SK-N-SH (cell line): ENCODE measurements around the gene TRAF5. TPM values are rescaled to one million over a fixed set of nuclear protein-coding genes. Genes with fewer than 3 reads are reported as not detected.

Experiments used
- CTCF ChIA-PET: fragments of 300-600, 350-600 bp; formaldehyde crosslinking; extraction: SDS; loops from one replicate; lab custom pipeline; 2021; lab: Yijun Ruan, JAX
- POLR2A ChIA-PET: fragments of 350-600 bp; sonication (Branson Sonifier 250); formaldehyde crosslinking; extraction: SDS; loops from one replicate; lab custom pipeline; 2020; ENCODE audit warnings: antibody characterized with exemption, inconsistent platforms; lab: Yijun Ruan, JAX
- DNase-seq: peaks from one replicate; pipeline ENCODE4 v3.0.0; 2012
- H2AFZ ChIP-seq: fragments of 200-600 bp; sonication (generic); 2 replicates; pipeline ENCODE4 v1.8.1; 2016; ENCODE audit warnings: antibody characterized with exemption, mild to moderate bottlenecking, low read depth
- H3F3A ChIP-seq: fragments of 200-600 bp; sonication (generic); replicated peaks from 2 replicates; pipeline ENCODE3; 2016; ENCODE audit warnings: antibody characterized with exemption, mild to moderate bottlenecking; ENCODE audit not compliant: insufficient read depth
- H3K27ac ChIP-seq, 2 experiments: fragments of 200-500 bp in 1 of 2; fragments of 200-600 bp in 1 of 2; sonication (Bioruptor generic) in 1 of 2; sonication (generic), shearing (Covaris generic) in 1 of 2; 2 replicates each; pipeline versions ENCODE4 v1.5.1 to v1.6.1; 2014 to 2016; ENCODE audit warnings: low read depth in 2 of 2, inconsistent platforms in 1 of 2, low read length in 1 of 2, mild to moderate bottlenecking in 1 of 2, mixed read lengths in 1 of 2
- H3K27me3 ChIP-seq: fragments of 200-600 bp; sonication (generic), shearing (Covaris generic); 2 replicates; pipeline ENCODE4 v1.6.1; 2016; ENCODE audit warnings: mixed run types; ENCODE audit not compliant: insufficient read depth
- H3K36me3 ChIP-seq, 2 experiments: fragments of 200-500 bp in 1 of 2; fragments of 200-600 bp in 1 of 2; sonication (Bioruptor generic) in 1 of 2; sonication (generic) in 1 of 2; replicated peaks in 1 of 2; 2 replicates each; pipeline versions ENCODE3 to v1.5.1; 2014 to 2016; ENCODE audit warnings: low read length in 1 of 2, mild to moderate bottlenecking in 1 of 2; ENCODE audit not compliant: insufficient read depth in 2 of 2, control insufficient read depth in 1 of 2
- H3K4me1 ChIP-seq, 2 experiments: fragments of 200-500 bp in 1 of 2; fragments of 200-600 bp in 1 of 2; sonication (Bioruptor generic) in 1 of 2; sonication (generic), shearing (Covaris generic) in 1 of 2; 2 replicates each; pipeline versions ENCODE4 v1.5.1 to v1.6.1; 2014 to 2016; ENCODE audit warnings: low read depth in 1 of 2, low read length in 1 of 2, mixed run types in 1 of 2; ENCODE audit not compliant: insufficient read depth in 2 of 2, control insufficient read depth in 1 of 2
- H3K4me2 ChIP-seq: fragments of 200-600 bp; sonication (generic), shearing (Covaris generic); 2 replicates; pipeline ENCODE4 v1.6.1; 2017; ENCODE audit warnings: mixed run types
- H3K4me3 ChIP-seq, 2 experiments: fragments of 200-500 bp in 1 of 2; fragments of 200-600 bp in 1 of 2; sonication (Bioruptor generic) in 1 of 2; sonication (generic), shearing (Covaris generic) in 1 of 2; 2 replicates each; pipeline versions ENCODE4 v1.5.1 to v1.8.1; 2014 to 2016; ENCODE audit warnings: low read depth in 2 of 2, inconsistent platforms in 1 of 2, low read length in 1 of 2, mild to moderate bottlenecking in 1 of 2, mixed read lengths in 1 of 2, moderate library complexity in 1 of 2
- H3K79me2 ChIP-seq: fragments of 200-600 bp; sonication (generic); 2 replicates; pipeline ENCODE4 v1.8.1; 2017; ENCODE audit warnings: mild to moderate bottlenecking; ENCODE audit not compliant: insufficient read depth
- H3K9ac ChIP-seq: fragments of 200-600 bp; sonication (generic); 2 replicates; pipeline ENCODE4 v1.6.1; 2017; ENCODE audit warnings: mixed run types
- H3K9me2 ChIP-seq: fragments of 200-600 bp; sonication (generic); 2 replicates; pipeline ENCODE4 v1.6.1; 2017; ENCODE audit warnings: mixed run types
- H3K9me3 ChIP-seq: fragments of 200-600 bp; sonication (generic); 2 replicates; pipeline ENCODE4 v1.6.1; 2017; ENCODE audit warnings: mixed run types, mild to moderate bottlenecking, moderate library complexity
- H4K20me1 ChIP-seq: fragments of 200-600 bp; sonication (generic); 2 replicates; pipeline ENCODE4 v1.6.1; 2017; ENCODE audit warnings: mild to moderate bottlenecking, mixed run types; ENCODE audit not compliant: insufficient read depth
- FOXM1 ChIP-seq: IDR thresholded peaks from 2 replicates; pipeline ENCODE4 v1.4.0; 2012; ENCODE audit warnings: low read depth, mild to moderate bottlenecking
- GABPA ChIP-seq: IDR thresholded peaks from 2 replicates; pipeline ENCODE4 v1.4.0; 2012; ENCODE audit warnings: low read depth, mild to moderate bottlenecking
- GATA2 ChIP-seq: sonication (generic); formaldehyde crosslinking; IDR thresholded peaks from 2 replicates; pipeline ENCODE4 v1.5.0; 2020; ENCODE audit warnings: mild to moderate bottlenecking, missing genetic modification reagents
- MXI1 ChIP-seq: IDR thresholded peaks from 2 replicates; pipeline ENCODE4 v1.6.1; 2012; ENCODE audit warnings: mild to moderate bottlenecking, low read depth, low read length, improper control_type of control experiment
- NFIC ChIP-seq: IDR thresholded peaks from 2 replicates; pipeline ENCODE4 v1.4.0; 2012; ENCODE audit warnings: borderline replicate concordance
- NRF1 ChIP-seq: IDR thresholded peaks from 2 replicates; pipeline ENCODE4 v1.6.1; 2012; ENCODE audit warnings: low read depth, mild to moderate bottlenecking, low read length
- POLR2AphosphoS5 ChIP-seq: IDR thresholded peaks from 2 replicates; pipeline ENCODE4 v1.6.1; 2012; ENCODE audit warnings: low read depth, low read length
- RXRA ChIP-seq: IDR thresholded peaks from 2 replicates; pipeline ENCODE4 v1.4.0; 2012; ENCODE audit warnings: low read depth, mild to moderate bottlenecking, borderline replicate concordance
- TCF12 ChIP-seq: IDR thresholded peaks from 2 replicates; pipeline ENCODE4 v1.4.0; 2012
- TEAD4 ChIP-seq: IDR thresholded peaks from 2 replicates; pipeline ENCODE4 v1.4.0; 2012; ENCODE audit warnings: mild to moderate bottlenecking, borderline replicate concordance; ENCODE audit not compliant: insufficient read depth
- WGBS: methylation state at CpG from one replicate; pipeline ENCODE4 v1.1.6; 2017; ENCODE audit warnings: low lambda C conversion rate; 5-methylcytosine and 5-hydroxymethylcytosine counted together
- polyA plus RNA-seq, 3 experiments: library from polyadenylated mRNA; depleted of rRNA; stranded (reverse); fragments of >200 nt; gene quantifications; 2 replicates each; pipeline ENCODE4 v1.2.3, GENCODE V29; 2012
- TF ChIP-seq, protein P1 (sequence below): IDR thresholded peaks from 2 replicates; pipeline ENCODE4 v1.4.0; 2012; ENCODE audit warnings: low read depth, borderline replicate concordance
- TF ChIP-seq, protein P2 (sequence below): fragments of 150-350 bp; IDR thresholded peaks from 2 replicates; pipeline ENCODE4 v1.6.1; 2016; ENCODE audit warnings: mild to moderate bottlenecking, low read depth, low read length

The TRAF5 gene
- polyA plus RNA-seq, 1 of the 3 experiments (the other 2 are of a cell fraction) = 7.6 TPM

DNA sequence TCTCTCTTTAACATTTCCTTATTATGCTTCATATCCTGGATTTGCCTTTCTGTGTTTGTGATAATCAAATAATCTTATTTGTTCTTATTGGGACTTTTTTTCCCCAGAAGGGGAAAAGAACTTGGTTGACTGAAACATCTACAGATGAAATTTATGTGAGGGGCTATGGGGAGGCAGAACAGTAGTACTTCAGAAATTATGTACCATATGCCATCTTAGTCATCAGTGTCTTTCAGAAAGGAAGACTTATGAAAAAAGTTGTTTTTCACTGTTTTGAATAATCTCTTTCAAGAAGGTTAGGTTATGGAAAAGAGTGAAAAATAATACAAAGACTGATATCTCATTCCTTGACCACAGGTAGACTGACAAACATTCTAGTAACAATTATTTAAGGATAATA, 30.2 kb upstream of the TRAF5 start:
- Histone ChIP-seq H3K9me2 (no peaks in the 10 kb centered on the region), H3K79me2 (no peaks in the 10 kb centered on the region), H3K27me3 (no peaks in the 10 kb centered on the region), H3K4me1 (no peaks in the 10 kb centered on the region)
- POLR2A ChIA-PET = no interaction called here
- TF ChIP-seq, protein P1, sequence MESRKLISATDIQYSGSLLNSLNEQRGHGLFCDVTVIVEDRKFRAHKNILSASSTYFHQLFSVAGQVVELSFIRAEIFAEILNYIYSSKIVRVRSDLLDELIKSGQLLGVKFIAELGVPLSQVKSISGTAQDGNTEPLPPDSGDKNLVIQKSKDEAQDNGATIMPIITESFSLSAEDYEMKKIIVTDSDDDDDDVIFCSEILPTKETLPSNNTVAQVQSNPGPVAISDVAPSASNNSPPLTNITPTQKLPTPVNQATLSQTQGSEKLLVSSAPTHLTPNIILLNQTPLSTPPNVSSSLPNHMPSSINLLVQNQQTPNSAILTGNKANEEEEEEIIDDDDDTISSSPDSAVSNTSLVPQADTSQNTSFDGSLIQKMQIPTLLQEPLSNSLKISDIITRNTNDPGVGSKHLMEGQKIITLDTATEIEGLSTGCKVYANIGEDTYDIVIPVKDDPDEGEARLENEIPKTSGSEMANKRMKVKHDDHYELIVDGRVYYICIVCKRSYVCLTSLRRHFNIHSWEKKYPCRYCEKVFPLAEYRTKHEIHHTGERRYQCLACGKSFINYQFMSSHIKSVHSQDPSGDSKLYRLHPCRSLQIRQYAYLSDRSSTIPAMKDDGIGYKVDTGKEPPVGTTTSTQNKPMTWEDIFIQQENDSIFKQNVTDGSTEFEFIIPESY = no peak
- TF ChIP-seq POLR2AphosphoS5 (no peak), GABPA (no peak), NFIC (no peak)
- TF ChIP-seq, protein P2, sequence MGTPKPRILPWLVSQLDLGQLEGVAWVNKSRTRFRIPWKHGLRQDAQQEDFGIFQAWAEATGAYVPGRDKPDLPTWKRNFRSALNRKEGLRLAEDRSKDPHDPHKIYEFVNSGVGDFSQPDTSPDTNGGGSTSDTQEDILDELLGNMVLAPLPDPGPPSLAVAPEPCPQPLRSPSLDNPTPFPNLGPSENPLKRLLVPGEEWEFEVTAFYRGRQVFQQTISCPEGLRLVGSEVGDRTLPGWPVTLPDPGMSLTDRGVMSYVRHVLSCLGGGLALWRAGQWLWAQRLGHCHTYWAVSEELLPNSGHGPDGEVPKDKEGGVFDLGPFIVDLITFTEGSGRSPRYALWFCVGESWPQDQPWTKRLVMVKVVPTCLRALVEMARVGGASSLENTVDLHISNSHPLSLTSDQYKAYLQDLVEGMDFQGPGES = no peak
- TF ChIP-seq, all 33 proteins: peak for 0
- Histone ChIP-seq H3K4me2 (no peak overlapping the region), H3K4me3 (no peak overlapping the region), H3K9me3 (no peaks in the 10 kb centered on the region), H3K36me3 (peaks cover 73 to 74% of the 10 kb centered on the region in 2 experiments), H3K27ac (no peak overlapping the region), H2AFZ (no peak overlapping the region), H3K9ac (no peak overlapping the region), H4K20me1 (no peaks in the 10 kb centered on the region), H3F3A (no peaks in the 10 kb centered on the region)
- CTCF ChIA-PET = interaction anchor here (0.9 to 1.5 kb wide), 2 partner anchors 27 to 100 kb away, joined by 3 to 8 read pairs; no protein-coding TSS in a partner anchor
- DNase-seq = no peak

DNA sequence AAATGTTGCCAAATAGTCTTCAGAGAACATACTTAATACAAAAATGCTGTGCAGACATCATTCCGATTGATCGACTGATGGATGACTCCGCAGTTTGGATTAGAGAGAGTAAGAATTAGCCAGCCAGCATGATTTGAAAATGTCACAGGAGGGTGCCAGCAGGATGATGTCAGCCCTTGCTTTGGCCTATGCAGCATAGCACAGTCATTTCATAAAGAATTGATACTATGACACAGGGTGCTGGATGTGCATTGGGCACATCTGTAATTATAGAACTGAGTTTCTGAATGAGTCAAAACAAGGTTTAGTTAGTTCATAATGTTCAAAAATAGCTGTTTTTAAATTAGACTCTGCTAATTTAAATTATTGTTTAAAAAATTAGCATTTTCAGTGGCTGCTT, 21.6 kb upstream of the TRAF5 start:
- ChIA-PET POLR2A (no interaction called here), CTCF (interaction anchor here (1.0 kb wide), 1 partner anchor 18 kb away, joined by 3 read pairs; no protein-coding TSS in a partner anchor)
- Histone ChIP-seq H2AFZ (no peak overlapping the region), H3K79me2 (0 out of 2 replicates have a peak, but pooled peaks cover 3% of the 10 kb centered on the region), H3K9me2 (no peaks in the 10 kb centered on the region), H4K20me1 (no peaks in the 10 kb centered on the region), H3K27ac (no peak overlapping the region), H3K9ac (no peak overlapping the region), H3K27me3 (no peaks in the 10 kb centered on the region), H3K4me3 (no peak overlapping the region), H3K36me3 (peaks cover 68 to 75% of the 10 kb centered on the region in 2 experiments), H3F3A (peaks cover 15% of the 10 kb centered on the region), H3K9me3 (no peaks in the 10 kb centered on the region), H3K4me2 (no peak overlapping the region), H3K4me1 (peaks cover 0 to 9% of the 10 kb centered on the region in 2 experiments; a peak in 1 of 4 replicates)
- no peak for DNase-seq
- TF ChIP-seq NRF1 (no peak), GATA2 (CRISPR knock-in tag) (no peak), GABPA (no peak), FOXM1 (no peak), MXI1 (no peak), NFIC (no peak), RXRA (no peak), TEAD4 (no peak), TCF12 (no peak)
- 92% methylated on average over 3 of the region's 3 CpGs for WGBS
